Head of caudate nucleus (tissue), 42 donors: ENCODE measurements around the gene MRPL34.
"Not testable (repeated sequence)": the region's sequence is repeated elsewhere in the genome, so short reads cannot be mapped to it uniquely, and the experiment has no call there.

ENCODE experiments used
- DNase-seq, 42 donors: peaks; one replicate each; pipeline versions ENCODE4 v3.0.0 to v3.0.0-alpha.2; 2020 to 2021; ENCODE audit warnings: mixed read lengths in 7 of 42
- intact Hi-C: fragments of 100-400 bp; cut with DNase I; formaldehyde crosslinking; loops from one replicate; pipeline ENCODE4 v1.15.0; 2022

Gene MRPL34

GRCh38 chr19:17282488-17283125 is 23.1 kb upstream of the MRPL34 start:
- intact Hi-C loops = loop anchor here (10.0 kb wide), 1 partner anchor 208 kb away; the partner anchor contains the start of genes HAUS8 and MYO9B
- DNase-seq = peak; percentile 64 to 91 (median 80)

DNA sequence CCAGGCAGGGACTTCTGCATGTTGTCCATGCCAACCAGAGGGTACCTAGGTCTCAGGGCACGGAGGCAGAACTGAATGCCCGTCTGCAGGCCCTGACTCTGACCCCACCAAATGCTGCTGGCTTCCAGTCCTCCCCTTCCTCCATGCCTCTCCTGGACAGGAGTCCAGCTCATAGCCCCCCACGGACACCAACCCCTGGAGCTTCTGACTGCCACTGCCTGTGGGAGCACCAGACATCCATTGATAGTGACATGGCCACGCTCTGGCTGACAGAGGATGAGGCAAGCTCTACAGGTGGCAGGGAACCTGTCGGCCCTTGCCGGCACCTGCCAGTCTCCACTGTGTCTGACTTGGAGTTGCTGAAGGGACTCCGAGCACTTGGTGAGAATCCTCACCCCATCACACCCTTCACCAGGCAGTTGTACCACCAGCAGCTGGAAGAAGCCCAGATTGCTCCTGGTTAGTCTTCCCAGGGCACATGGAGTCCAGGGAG is 22.1 kb upstream of the MRPL34 start:
- intact Hi-C loops = loop anchor here (10.0 kb wide), 1 partner anchor 209 kb away; the partner anchor contains the start of genes HAUS8 and MYO9B
- DNase-seq = no peak

DNA sequence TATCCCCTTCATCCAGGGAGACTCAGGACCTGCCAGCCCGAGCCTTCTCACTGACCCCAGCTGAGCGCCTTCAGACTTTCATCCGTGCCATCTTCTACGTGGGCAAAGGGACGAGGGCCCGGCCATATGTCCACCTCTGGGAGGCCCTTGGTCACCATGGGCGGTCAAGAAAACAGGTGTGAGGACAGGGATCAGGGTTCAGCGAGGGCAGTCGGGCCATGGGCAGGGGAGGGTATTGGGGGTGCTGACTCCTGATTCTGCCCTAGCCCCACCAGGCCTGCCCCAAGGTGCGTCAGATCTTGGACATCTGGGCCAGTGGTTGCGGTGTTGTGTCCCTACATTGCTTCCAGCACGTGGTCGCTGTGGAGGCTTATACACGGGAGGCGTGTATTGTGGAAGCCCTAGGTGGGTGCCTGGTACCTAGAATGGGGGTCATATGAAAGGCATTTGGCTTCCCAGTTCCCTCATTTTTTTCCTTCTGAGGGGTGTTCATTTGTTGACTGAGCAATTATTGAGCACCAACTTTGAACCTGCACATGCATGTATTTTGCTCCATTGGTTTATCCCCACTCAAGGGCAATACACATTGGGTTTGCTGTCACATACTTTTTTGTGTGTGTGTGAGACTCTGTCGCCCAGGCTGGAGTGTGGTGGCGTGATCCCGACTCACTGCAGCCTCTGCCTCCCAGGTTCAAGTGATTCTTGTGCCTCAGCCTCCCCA is 20.1 kb upstream of the MRPL34 start:
- intact Hi-C loops = loop anchor here (10.0 kb wide), 1 partner anchor 211 kb away; the partner anchor contains the start of genes HAUS8 and MYO9B
- DNase-seq = no peak

DNA sequence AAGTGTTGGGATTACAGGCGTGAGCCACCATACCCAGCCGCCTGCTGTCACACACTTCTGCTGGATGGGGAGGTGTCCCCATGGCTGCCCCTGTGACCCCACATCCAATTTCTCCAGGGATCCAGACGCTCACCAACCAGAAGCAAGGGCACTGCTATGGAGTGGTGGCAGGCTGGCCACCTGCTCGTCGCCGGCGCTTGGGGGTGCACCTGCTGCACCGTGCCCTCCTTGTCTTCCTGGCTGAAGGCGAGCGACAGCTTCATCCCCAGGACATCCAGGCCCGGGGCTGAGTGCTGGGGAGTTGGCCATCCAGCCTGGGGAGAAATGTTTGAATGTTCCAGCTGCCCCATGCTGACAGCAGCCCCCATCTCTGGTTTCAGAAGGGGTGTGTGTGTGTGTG is 19.4 kb upstream of the MRPL34 start:
- intact Hi-C loops = loop anchor here (10.0 kb wide), 1 partner anchor 211 kb away; the partner anchor contains the start of genes HAUS8 and MYO9B
- no peak for DNase-seq

- DNase-seq = no peak
- intact Hi-C loops = loop anchor here (10.0 kb wide), 1 partner anchor 212 kb away; the partner anchor contains the start of genes HAUS8 and MYO9B
Observed at GRCh38 chr19:17286752-17287151, 18.9 kb upstream of the MRPL34 start.

- peak in 30 of 42 donors; percentile 22 to 68 (median 48) for DNase-seq
- intact Hi-C loops = loop anchor here (10.0 kb wide), 1 partner anchor 215 kb away; the partner anchor contains the start of genes HAUS8 and MYO9B
Observed at GRCh38 chr19:17289489-17289888, 16.2 kb upstream of the MRPL34 start.

GRCh38 chr19:17292301-17293074 is 13.2 kb upstream of the MRPL34 start:
- DNase-seq = peak in 38 of 42 donors; percentile 15 to 81 (median 54)
- intact Hi-C loops = no loop called here

GRCh38 chr19:17293605-17294004 is 12.1 kb upstream of the MRPL34 start:
- intact Hi-C loops = no loop called here
- DNase-seq = no peak

DNA sequence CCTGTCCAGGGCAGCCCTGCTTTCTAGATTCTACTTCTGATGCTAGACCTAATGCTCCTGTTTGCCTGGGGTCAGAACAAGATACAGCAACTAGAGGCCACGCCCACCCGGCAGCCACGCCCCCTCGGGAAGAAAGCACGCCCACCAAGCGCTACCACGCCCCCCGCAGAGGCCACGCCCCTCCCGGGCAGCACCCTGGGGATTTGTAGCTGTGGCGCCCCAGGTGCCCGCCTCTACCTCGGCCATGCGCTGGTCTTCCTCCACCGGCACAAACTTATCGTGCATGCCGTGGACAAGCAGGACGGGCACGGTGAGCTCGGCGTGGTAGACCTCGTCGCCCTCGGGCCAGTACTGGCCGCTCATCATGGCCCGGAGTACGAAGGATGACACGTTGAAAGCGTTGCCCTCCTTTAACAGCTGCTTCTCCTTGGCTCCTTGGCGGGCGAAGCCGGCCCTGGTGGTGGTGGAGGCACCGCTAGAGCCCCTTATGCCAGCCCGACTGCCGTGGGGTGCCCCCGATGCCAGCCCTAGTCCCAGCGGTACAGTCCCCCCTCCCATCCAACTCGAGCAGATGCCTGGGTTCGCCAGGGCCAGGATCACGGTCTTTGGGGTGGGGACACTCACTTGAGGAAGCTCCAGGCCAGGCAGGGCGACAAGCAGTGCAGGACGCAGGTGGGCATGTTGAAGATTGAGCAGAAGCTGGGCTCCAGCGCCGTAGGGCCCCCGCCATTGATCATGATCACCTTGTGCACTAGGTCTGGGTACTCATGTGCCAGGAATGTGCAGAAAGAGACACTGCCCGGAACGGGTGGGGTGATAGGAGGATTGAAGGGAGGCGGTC is 11.4 kb upstream of the MRPL34 start:
- intact Hi-C loops = no loop called here
- DNase-seq = peak in 2 of 42 donors; percentile 15 to 17

DNA sequence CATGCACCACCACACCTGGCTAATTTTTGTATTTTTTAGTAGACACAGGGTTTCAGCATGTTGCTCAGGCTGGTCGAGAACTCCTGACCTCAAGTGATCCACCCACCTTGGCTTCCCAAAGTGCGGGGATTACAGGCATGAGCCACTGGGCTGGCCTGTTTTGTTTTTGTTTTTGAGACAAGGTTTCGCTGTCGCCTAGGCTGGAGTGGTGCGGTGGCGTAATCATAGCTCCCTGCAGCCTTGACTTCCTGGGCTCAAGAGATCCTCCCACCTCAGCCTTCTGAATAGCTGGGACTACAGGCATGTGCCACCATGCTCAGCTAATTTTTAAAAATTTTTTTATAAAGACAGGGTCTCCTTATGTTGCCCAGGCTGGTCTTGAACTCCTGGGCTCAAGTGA is 10.1 kb upstream of the MRPL34 start:
- DNase-seq, intact Hi-C loops: not testable (repeated sequence)

DNA sequence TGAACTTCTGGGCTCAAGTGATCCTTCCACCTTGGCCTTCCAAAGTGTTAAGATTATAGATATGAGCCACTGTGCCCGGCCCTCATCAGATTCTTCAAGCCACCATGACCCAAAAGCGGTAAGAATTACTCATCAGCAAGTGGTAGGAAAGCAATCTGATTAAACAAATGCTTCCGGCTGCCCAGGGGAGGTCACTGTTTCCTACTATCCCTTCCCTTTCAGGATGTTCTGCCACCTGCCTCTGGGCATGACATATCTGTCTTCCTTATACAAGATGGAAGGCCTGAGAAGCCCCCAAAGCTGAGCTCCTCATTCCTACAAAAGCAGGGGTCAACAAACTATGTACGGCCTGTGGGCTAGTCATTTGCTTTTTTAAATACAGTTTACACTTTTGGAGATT is 9.4 kb upstream of the MRPL34 start:
- intact Hi-C loops = no loop called here
- no peak for DNase-seq

DNA sequence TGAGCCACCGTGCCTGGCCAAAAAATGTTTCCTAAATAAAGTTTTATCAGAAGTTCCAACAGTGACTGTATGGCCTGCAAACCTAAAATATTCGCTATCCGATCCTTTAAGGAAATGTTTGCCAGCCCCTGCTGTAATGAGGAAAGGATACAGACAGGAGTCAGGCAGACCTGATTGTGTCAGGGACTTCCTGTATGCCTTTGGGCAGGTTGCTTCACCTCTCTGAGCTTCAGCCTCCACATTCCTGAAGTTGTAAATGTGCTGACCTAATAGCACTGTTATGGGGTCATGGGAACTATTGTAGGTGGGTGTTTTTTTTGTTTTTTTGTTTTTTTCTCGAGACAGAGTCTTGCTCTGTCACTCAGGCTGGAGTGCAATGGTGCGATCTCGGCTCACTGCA is 8.7 kb upstream of the MRPL34 start:
- intact Hi-C loops = no loop called here
- no peak for DNase-seq

DNA sequence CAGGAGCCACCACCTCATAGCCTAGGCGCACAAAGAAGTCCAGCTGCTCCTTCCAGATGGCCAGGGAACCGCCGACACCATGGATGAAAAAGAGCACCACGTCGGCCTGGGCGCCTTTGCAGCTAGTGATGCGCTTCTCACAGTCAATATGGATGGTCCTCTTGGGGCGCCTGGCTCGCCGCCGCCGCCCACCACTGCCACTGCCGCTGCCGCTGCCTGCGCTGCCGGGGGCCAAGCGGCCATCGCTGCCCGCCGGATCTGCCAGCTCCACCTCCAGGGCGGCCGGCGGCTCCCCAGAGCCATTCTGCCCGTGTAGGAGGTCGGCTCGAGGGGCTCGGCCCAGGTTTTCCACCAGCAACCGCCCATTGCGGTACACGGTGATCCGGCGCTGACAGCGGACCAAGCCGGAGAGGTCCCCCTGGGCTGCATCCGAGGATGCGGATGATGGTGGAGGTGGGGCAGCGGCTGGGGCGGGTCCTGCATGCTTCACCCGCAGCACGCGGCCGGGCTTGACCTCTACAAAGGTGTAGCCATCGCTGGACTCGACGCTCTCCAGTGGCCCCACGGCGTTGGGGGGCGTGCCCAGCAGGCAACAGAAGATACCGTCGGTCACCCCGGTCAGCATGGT is 4.6 kb upstream of the MRPL34 start:
- DNase-seq = no peak
- intact Hi-C loops = no loop called here

DNA sequence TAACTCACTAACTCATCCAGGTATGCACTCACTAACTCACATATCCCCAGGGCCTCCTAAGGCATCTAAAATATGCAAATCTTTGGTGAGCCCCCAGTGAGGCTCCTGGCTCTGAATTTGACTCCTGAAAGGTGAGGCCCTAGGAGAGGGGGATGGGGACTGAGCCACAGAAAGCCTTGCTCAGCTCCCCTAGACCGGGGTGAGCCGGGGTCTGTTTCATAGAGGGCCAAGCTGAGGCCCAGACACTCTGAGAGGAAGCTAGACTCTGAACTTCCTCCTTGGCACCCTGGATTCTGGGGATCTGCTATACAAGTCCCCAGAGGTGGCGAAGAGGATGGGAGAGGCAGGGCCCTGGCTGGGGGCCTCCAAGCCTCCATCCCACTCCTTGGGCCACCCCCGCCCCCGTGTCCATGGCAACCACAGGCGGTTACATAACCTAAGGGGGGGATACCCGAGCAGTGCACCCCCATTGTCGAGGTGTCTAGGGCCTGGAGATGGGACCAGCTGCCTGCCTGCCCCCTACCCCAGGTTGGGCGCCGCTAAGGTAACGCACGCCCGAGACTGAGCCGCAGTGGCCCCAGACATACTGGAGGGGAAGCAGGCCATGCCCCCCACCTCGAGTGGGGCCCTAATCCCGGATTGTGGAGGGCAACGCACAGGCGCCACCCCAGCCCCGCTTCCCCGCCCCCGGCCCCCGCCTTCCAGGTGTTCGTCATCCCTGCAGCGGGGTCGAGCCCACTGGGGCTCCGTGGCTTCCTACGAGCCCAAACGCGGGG is 3.1 kb upstream of the MRPL34 start:
- intact Hi-C loops = no loop called here
- DNase-seq = peak; percentile 30 to 87 (median 66)

GRCh38 chr19:17303167-17303939 is 2.3 kb upstream of the MRPL34 start, which contains the start of gene ABHD8:
Gene ABHD8, minus strand, starts transcription at chr19:17303425. Its CDS starts 1,809 bp downstream, at chr19:17301616.
- intact Hi-C loops = no loop called here
- DNase-seq = peak; percentile 85 to 98 (median 95)

DNA sequence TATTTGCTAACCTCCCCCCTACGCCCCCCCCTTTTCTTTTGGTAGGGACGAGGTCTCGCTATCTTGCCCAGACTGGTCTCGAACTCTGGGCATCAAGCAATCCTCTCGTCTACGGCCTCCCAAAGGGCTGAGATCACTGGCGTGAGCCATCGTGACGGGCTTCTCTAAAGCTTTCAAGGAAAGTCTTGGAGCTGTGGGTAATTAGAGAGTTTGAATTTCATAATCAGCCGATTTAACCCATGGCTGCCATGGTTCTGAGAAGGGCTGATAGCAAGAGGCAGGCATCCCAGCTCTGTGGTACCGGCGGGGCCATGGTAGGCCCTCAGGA is 1.8 kb upstream of the MRPL34 start:
- DNase-seq = no peak
- intact Hi-C loops = no loop called here
